ENCODE results near the gene GABRR1. TPM values are rescaled to one million over a fixed set of nuclear protein-coding genes. Genes with fewer than 3 reads are reported as not detected.
"Not testable (repeated sequence)": the region's sequence is repeated elsewhere in the genome, so short reads cannot be mapped to it uniquely, and the experiment has no call there.

The GABRR1 gene
- total RNA-seq, 1 donor from 2014 or later: not detected

DNA sequence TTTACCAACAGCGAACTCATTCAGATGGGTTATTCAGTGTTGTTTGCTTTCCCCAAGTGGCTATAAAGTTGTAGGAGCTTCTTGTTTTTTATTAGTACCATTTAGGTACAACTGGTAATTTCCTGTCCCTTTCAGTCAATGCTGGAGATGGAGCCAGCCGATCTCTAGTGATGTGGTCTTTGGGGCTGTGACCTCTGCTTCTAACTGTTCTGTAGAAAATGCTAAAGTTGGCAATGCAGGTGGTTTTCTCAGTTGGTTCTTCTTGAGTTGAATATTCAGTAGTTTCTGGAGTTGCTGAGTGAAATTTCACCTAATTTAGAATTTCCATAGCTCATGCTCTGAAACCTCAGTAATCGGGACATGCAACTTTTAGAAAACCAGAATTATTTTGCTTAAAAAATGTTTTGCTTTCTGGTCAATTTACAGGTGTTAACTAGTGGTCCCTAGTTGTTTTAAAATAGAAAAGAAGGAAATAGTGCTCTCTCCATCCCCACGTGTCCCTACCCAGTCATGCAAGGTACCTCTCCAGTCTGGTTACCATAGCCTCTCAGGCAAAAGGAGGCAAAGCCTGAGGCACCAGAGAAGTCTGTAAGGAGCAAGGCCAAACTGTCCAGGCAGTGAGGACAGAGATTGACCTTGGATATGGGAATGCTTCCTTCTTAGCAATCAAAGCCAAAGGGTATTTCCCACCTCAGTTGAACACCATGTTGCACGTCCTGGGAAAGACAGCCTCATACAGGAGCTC is 27.3 kb upstream of the GABRR1 start:
- intact Hi-C loops (cut with micrococcal nuclease): loop anchor here (5.0 kb wide), 1 partner anchor 122 kb away; no protein-coding TSS in a partner anchor
- no peak for DNase-seq (ENCODE audit: low spot score)
- H3K27me3 Mint-ChIP-seq (ENCODE audit: low read depth): peaks cover 16% of the 10 kb centered on the region
- H3K9me3 Mint-ChIP-seq: no peaks in the 10 kb centered on the region
- no peaks in the 10 kb centered on the region for H3K36me3 Mint-ChIP-seq (ENCODE audit: low read depth)
- H3K4me1 Mint-ChIP-seq (ENCODE audit: low read depth): peaks cover 7% of the 10 kb centered on the region
- H3K27ac Mint-ChIP-seq: no peak overlapping the region
- no peak overlapping the region for H3K4me3 Mint-ChIP-seq (ENCODE audit: low read depth)

DNA sequence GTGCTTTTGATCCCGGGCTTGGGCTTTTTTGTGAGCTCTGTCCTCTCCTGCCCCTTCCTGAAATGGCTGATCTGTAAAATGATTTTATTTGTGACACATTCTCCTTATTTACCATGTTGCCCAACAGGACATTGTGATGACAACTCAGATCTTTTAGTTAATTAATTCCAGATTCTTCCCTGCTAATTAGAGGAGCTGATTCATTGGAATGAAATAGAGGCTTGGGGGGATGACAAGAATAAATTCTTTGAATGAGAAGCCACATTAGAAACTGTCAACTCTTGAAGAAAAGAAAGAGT is 26.1 kb upstream of the GABRR1 start:
- intact Hi-C loops (cut with micrococcal nuclease): loop anchor here (5.0 kb wide), 1 partner anchor 121 kb away; no protein-coding TSS in a partner anchor
- H3K27me3 Mint-ChIP-seq (ENCODE audit: low read depth): peaks cover 17% of the 10 kb centered on the region

DNA sequence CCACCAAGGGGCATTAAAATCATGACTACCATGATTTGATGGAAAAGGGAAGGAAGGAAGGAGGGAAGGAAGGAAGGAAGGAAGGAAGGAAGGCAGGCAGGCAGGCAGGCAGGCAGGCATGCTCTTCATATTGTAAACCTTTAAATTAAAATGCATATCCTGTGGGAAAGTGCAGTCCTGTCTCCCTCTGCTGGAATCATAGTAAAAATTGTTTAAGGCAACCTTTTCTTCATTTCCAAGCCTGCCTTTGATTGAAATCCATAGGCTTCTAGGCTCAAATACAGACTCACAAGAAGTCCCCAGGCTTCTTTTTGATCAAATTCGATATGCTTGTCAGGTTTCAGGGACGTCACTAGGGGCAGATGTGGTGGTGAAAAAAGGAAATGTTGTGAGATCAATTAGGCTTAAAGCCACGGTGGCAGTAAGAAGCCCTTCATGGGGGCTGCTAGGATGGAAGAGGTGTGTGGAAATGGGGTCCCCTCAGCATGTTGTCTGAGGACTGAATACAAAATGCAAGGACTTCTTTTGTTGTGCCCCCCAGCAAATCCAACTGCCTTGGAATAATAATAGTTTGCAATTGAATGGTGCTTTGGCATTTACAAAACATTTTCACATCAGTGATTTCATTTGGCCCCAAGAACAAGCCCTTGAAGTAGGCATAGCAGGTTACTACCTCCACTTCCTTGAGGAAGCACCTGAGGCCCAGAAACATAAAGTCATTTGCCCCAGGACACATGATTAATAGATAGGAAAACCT is 25.6 kb upstream of the GABRR1 start:
- Mint-ChIP-seq H3K27me3 (ENCODE audit: low read depth) (peaks cover 19% of the 10 kb centered on the region), H3K4me3 (ENCODE audit: low read depth) (no peak overlapping the region), H3K36me3 (ENCODE audit: low read depth) (no peaks in the 10 kb centered on the region), H3K9me3 (no peaks in the 10 kb centered on the region), H3K4me1 (ENCODE audit: low read depth) (peaks cover 9% of the 10 kb centered on the region), H3K27ac (no peak overlapping the region)
- intact Hi-C loops (cut with micrococcal nuclease): loop anchor here (1.0 to 5.0 kb wide), 2 partner anchors 120 to 260 kb away; no protein-coding TSS in a partner anchor
- DNase-seq (ENCODE audit: low spot score): no peak

More for the DNA sequence above, 26.1 kb upstream of the GABRR1 start:
- DNase-seq (ENCODE audit: low spot score): no peak
- Mint-ChIP-seq H3K9me3 (no peaks in the 10 kb centered on the region), H3K36me3 (ENCODE audit: low read depth) (no peaks in the 10 kb centered on the region), H3K4me3 (ENCODE audit: low read depth) (no peak overlapping the region), H3K4me1 (ENCODE audit: low read depth) (peaks cover 9% of the 10 kb centered on the region), H3K27ac (no peak overlapping the region)

DNA sequence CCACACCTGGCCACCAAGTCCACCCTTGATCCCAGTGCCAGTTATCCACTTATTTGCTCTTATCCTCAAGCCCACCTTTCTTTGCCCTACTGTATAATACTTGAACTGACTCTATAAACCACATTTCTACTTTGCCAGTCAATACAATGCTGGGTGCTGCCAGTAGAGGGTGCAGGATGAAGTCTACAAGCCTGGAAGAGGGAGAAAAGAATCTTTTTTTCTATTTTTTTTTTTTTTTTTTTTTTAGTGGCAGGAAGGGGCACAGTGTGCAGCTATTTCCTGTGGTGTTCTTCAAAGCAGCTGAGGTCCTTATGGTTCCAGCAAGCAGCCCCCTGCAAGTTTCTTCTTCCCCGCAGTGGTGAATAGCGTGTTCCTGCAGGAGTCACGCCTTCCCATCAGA is 22.2 kb upstream of the GABRR1 start:
- Mint-ChIP-seq H3K27me3 (ENCODE audit: low read depth) (peaks cover 27% of the 10 kb centered on the region), H3K9me3 (no peaks in the 10 kb centered on the region), H3K27ac (no peak overlapping the region), H3K36me3 (ENCODE audit: low read depth) (no peaks in the 10 kb centered on the region), H3K4me3 (ENCODE audit: low read depth) (no peak overlapping the region), H3K4me1 (ENCODE audit: low read depth) (peaks cover 9% of the 10 kb centered on the region)
- peak; percentile 10 for DNase-seq (ENCODE audit: low spot score)
- intact Hi-C loops (cut with micrococcal nuclease): no loop called here

DNA sequence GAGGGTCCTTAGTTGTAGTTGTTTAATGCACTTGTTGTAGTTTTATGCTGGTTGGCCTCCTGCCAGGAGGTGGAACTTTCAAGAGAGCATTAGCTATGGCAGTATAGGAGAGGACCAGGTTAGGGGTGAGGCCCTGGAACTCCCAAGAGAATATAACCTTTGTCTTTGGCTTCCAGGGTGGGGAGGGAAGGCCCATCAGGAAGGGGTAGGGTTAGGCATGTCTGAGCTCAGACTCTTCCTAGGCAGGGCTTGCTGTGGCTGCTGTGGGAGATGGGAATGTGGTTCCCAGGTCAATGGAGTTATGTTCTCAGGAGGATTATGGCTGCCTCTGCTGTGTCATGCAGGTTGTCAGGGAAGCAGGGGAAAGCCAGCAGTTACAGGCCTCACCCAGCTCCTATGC is 20.0 kb upstream of the GABRR1 start:
- no peaks in the 10 kb centered on the region for H3K36me3 Mint-ChIP-seq (ENCODE audit: low read depth)
- peaks cover 11% of the 10 kb centered on the region for H3K4me1 Mint-ChIP-seq (ENCODE audit: low read depth)
- H3K27ac Mint-ChIP-seq: no peak overlapping the region

DNA sequence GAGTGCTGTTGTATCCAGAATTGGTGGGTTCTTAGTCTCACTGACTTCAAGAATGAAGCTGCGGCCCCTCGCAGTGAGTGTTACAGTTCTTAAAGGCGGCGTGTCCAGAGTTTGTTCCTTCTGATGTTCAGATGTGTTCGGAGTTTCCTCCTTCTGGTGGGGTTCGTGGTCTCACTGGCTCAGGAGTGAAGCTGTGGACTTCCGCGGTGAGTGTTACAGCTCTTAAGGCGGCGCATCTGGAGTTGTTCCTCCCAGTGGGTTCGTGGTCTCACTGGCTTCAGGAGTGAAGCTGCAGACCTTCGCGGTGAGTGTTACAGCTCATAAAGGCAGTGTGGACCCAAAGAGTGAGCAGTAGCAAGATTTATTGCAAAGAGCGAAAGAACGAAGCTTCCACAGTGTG is 16.4 kb upstream of the GABRR1 start:
- H3K27me3 Mint-ChIP-seq (ENCODE audit: low read depth): peaks cover 33% of the 10 kb centered on the region
- DNase-seq (ENCODE audit: low spot score); H3K36me3 Mint-ChIP-seq (ENCODE audit: low read depth); intact Hi-C loops (cut with micrococcal nuclease); H3K9me3 Mint-ChIP-seq; H3K27ac Mint-ChIP-seq; H3K4me1 Mint-ChIP-seq (ENCODE audit: low read depth): not testable (repeated sequence)
- peak overlapping the region; percentile 40 for H3K4me3 Mint-ChIP-seq (ENCODE audit: low read depth)

More for the DNA sequence above, 20.0 kb upstream of the GABRR1 start:
- no peak for DNase-seq (ENCODE audit: low spot score)
- peaks cover 34% of the 10 kb centered on the region for H3K27me3 Mint-ChIP-seq (ENCODE audit: low read depth)
- H3K9me3 Mint-ChIP-seq: no peaks in the 10 kb centered on the region
- no peak overlapping the region for H3K4me3 Mint-ChIP-seq (ENCODE audit: low read depth)
- intact Hi-C loops (cut with micrococcal nuclease): no loop called here

DNA sequence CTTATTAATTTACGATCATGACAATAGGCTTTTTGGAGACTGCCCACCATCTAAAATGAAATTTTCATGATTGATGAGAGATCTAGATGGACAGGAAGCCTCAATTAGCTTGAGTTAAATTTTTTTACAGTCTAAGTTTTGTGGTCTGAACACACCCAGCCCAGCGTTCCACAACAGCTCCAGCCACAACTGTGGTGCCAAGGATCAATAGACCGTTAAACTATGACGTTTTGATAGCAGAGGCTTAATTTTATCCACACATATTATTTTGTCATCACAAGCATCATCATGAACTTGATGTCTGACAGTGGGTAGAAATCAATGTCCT is 5.5 kb upstream of the GABRR1 start:
- Mint-ChIP-seq H3K4me1 (ENCODE audit: low read depth) (no peaks in the 10 kb centered on the region), H3K9me3 (no peaks in the 10 kb centered on the region), H3K36me3 (ENCODE audit: low read depth) (no peaks in the 10 kb centered on the region), H3K27ac (no peak overlapping the region), H3K4me3 (ENCODE audit: low read depth) (no peak overlapping the region), H3K27me3 (ENCODE audit: low read depth) (no peaks in the 10 kb centered on the region)
- no peak for DNase-seq (ENCODE audit: low spot score)
- intact Hi-C loops (cut with micrococcal nuclease): no loop called here

DNA sequence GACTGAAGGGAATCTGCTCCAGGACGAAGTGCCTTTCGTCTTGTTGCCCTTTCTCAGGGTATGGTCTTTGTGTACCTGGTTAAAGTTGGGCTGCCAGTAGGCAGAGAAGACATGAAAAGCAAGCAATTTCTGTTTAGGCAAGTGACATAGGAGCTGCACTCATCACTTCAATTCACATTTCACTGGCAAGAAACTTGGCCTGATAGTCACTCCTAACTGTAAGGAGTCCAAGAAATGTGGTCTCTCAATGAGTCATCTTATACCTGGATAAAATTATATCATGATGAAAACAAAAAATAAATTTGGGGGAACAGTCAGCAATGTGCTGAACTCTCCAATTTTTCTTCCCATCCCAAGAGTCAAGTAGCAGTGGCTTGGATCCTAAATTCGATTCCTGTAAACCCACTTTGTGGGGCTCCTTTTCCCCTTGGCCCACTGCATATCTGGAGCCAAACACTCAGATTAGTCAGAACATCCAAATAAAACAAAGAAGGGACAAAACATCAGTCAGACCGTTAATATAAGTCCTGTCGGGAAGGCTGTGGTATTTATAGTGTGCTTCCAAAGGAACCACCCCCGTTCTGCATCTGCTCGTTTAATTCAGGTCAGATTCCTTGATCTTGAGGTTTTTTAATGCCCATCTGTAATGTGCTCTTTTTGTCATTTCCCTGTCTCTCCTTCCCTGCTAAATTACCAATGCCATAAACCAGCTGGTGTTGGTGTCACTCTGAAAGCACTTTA is 5.0 kb upstream of the GABRR1 start:
- no peaks in the 10 kb centered on the region for H3K9me3 Mint-ChIP-seq
- no peaks in the 10 kb centered on the region for H3K36me3 Mint-ChIP-seq (ENCODE audit: low read depth)
- no peaks in the 10 kb centered on the region for H3K4me1 Mint-ChIP-seq (ENCODE audit: low read depth)
- DNase-seq (ENCODE audit: low spot score): no peak
- no peaks in the 10 kb centered on the region for H3K27me3 Mint-ChIP-seq (ENCODE audit: low read depth)
- H3K4me3 Mint-ChIP-seq (ENCODE audit: low read depth): no peak overlapping the region
- intact Hi-C loops (cut with micrococcal nuclease): no loop called here
- no peak overlapping the region for H3K27ac Mint-ChIP-seq

DNA sequence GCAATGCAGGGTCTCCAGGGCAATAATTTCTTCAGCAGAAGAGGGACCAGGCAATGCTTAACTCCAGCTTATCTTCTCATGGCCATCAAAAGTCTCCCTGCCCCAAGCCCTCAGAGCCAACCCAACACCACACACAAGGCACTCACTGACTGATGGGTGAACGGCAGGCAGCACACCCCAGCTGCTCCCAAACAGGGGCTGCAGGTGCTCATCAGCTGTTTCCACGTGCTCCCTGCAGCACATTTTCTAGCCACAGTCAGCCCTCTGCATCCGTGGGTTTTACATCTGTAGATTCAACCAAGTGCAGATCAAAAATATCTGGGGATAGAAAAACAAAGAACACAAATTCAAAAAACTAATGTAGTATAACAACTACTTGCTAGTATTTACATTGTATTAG is 4.0 kb upstream of the GABRR1 start:
- intact Hi-C loops (cut with micrococcal nuclease): no loop called here
- no peaks in the 10 kb centered on the region for H3K9me3 Mint-ChIP-seq

DNA sequence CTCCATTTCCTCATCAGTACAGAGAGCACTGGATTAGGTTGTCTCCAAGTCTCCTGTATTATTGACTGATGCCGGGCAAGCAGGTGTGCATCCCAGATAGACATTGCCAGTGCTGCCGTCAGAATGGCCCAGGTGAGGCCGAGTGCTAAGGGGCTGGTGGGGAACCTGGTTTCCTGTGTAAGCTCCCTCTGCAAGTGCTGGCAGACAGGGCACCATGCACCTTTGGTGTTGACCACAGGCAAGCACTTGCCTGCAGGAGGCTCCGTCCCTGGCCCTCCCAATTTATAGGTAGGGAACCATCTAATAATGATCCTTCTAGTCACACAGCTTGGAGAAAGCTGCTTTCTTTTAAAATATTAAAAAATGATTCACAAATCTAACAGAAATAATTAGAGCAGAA is 747 bp downstream of the GABRR1 start:
- Mint-ChIP-seq H3K9me3 (no peaks in the 10 kb centered on the region), H3K36me3 (ENCODE audit: low read depth) (no peaks in the 10 kb centered on the region), H3K27ac (no peak overlapping the region), H3K4me3 (ENCODE audit: low read depth) (no peak overlapping the region), H3K27me3 (ENCODE audit: low read depth) (peaks cover 18% of the 10 kb centered on the region), H3K4me1 (ENCODE audit: low read depth) (no peaks in the 10 kb centered on the region)
- intact Hi-C loops (cut with micrococcal nuclease): no loop called here
- DNase-seq (ENCODE audit: low spot score): no peak

More for the DNA sequence above, 4.0 kb upstream of the GABRR1 start:
- H3K4me3 Mint-ChIP-seq (ENCODE audit: low read depth): no peak overlapping the region
- DNase-seq (ENCODE audit: low spot score): no peak
- H3K27me3 Mint-ChIP-seq (ENCODE audit: low read depth): peaks cover 2% of the 10 kb centered on the region
- no peaks in the 10 kb centered on the region for H3K4me1 Mint-ChIP-seq (ENCODE audit: low read depth)
- H3K27ac Mint-ChIP-seq: no peak overlapping the region
- H3K36me3 Mint-ChIP-seq (ENCODE audit: low read depth): no peaks in the 10 kb centered on the region

DNA sequence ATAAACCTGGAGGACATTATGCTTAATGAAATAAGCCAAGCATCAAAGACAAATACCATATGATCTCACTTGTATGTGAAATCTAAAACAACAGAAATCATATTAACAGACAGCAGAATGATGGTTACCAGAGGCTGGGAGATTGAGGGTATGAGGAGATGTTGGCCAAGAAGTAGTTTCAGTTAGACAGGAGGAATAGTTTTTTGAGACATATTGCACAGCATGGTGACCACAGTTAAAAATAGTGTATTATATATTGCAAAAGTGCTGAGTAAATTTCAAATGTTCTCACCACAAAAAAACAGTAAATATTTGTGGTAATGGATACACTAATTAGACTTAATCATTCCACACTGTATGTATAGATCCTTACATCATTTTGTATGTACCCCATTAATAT is 1.8 kb downstream of the GABRR1 start:
- no peak overlapping the region for H3K4me3 Mint-ChIP-seq (ENCODE audit: low read depth)
- H3K9me3 Mint-ChIP-seq: no peaks in the 10 kb centered on the region
- H3K27ac Mint-ChIP-seq: no peak overlapping the region
- H3K36me3 Mint-ChIP-seq (ENCODE audit: low read depth): no peaks in the 10 kb centered on the region
- no peaks in the 10 kb centered on the region for H3K4me1 Mint-ChIP-seq (ENCODE audit: low read depth)
- H3K27me3 Mint-ChIP-seq (ENCODE audit: low read depth): peaks cover 21% of the 10 kb centered on the region
- DNase-seq (ENCODE audit: low spot score): no peak
- intact Hi-C loops (cut with micrococcal nuclease): no loop called here

DNA sequence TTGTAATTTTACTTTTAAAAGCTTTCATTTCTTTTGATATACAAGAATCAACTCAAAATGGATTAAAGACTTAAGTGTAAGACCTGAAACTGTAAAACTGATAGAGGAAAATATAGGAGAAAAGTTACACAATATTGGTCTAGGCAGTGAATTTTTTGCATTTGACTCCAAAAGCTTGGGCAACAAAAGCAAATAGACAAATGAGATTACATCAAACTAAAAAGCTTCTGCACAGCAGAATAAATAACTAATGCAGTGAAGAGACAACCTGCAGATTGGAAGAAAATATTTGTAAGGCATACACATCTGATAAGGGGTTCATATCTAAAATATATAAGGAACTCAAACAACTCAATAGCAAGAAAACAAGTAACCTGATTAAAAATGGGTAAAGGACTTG is 3.0 kb downstream of the GABRR1 start:
- Mint-ChIP-seq H3K27ac (no peak overlapping the region), H3K27me3 (ENCODE audit: low read depth) (peaks cover 21% of the 10 kb centered on the region), H3K36me3 (ENCODE audit: low read depth) (no peaks in the 10 kb centered on the region), H3K4me1 (ENCODE audit: low read depth) (no peaks in the 10 kb centered on the region), H3K9me3 (no peaks in the 10 kb centered on the region), H3K4me3 (ENCODE audit: low read depth) (no peak overlapping the region)
- intact Hi-C loops (cut with micrococcal nuclease): no loop called here
- DNase-seq (ENCODE audit: low spot score): no peak

DNA sequence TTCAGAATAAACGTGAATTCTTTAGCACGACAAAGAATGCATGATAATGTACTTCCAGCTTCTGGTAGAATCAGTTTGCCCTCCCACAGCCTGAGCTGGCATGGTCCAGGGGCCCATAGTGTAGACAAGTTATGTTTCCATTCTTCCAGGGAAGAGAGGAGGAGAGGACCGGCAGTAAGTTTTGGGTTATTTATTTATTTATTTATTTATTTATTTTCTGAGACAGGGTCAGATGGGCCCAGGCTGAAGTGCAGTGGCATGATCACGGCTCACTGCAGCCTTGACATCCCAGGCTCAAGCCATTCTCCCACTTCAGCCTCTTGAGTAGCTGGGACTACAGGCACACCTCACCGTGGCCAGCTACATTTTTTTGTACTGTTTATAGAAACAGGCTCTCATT is 4.7 kb downstream of the GABRR1 start:
- H3K4me1 Mint-ChIP-seq (ENCODE audit: low read depth): no peaks in the 10 kb centered on the region

More for the DNA sequence above, 4.7 kb downstream of the GABRR1 start:
- DNase-seq (ENCODE audit: low spot score): no peak
- Mint-ChIP-seq H3K27ac (no peak overlapping the region), H3K27me3 (ENCODE audit: low read depth) (peaks cover 21% of the 10 kb centered on the region), H3K36me3 (ENCODE audit: low read depth) (no peaks in the 10 kb centered on the region), H3K9me3 (no peaks in the 10 kb centered on the region), H3K4me3 (ENCODE audit: low read depth) (no peak overlapping the region)
- intact Hi-C loops (cut with micrococcal nuclease): no loop called here

Measured in activated T-helper 2 cell treated with anti-CD3 and anti-CD28 coated beads, Interferon-gamma antibody, Interleukin-2, Interleukin-4, amounts not matched to agents 10 μg/mL and 5 μg/mL and 100 μg/mL, durations not matched to agents 14 hours and 24 hours and 36 hours (primary cell).